Measurements from ENCODE around the gene STK16.

STK16 gene

DNA sequence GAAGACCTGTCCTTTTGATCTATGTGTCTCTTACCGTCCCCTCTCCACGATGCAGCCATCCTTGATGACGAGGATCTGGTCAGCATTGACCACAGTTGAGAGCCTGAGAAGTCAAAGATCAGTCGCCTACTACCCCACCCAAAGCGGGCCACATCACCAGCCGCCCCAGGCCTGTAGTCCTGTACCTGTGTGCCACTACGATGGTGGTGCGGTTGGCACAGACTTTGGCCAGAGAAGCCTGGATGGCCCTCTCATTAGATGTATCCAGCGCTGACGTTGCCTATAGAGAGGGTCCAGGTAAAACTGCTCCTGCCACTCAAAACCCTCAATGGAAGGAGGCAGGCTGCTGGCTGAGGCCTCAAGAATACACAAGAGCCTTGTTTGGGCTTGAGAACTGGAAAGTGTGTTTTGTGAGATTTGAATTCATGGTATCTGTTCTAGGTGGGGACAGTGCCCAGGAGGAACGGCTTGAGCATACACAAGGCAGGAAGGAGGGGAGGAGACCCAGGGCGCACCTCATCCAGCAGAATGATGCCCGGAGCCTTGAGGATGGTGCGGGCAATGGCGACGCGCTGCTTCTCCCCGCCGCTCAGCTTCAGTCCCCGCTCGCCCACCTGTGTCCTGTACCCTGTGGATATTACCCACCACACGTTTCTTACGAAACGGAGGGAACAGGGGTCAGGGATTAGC lies 34.9 kb upstream of the STK16 start:
- H3K4me3 ChIP-seq (ENCODE audit: low read length), result no peak overlapping the region
- DNase-seq (ENCODE audit: low read depth), result no peak
- TF ChIP-seq, protein P1, sequence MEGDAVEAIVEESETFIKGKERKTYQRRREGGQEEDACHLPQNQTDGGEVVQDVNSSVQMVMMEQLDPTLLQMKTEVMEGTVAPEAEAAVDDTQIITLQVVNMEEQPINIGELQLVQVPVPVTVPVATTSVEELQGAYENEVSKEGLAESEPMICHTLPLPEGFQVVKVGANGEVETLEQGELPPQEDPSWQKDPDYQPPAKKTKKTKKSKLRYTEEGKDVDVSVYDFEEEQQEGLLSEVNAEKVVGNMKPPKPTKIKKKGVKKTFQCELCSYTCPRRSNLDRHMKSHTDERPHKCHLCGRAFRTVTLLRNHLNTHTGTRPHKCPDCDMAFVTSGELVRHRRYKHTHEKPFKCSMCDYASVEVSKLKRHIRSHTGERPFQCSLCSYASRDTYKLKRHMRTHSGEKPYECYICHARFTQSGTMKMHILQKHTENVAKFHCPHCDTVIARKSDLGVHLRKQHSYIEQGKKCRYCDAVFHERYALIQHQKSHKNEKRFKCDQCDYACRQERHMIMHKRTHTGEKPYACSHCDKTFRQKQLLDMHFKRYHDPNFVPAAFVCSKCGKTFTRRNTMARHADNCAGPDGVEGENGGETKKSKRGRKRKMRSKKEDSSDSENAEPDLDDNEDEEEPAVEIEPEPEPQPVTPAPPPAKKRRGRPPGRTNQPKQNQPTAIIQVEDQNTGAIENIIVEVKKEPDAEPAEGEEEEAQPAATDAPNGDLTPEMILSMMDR (conservative IDR thresholded peaks at IDR 0.05; ENCODE audit: low read length), result no peak

DNA sequence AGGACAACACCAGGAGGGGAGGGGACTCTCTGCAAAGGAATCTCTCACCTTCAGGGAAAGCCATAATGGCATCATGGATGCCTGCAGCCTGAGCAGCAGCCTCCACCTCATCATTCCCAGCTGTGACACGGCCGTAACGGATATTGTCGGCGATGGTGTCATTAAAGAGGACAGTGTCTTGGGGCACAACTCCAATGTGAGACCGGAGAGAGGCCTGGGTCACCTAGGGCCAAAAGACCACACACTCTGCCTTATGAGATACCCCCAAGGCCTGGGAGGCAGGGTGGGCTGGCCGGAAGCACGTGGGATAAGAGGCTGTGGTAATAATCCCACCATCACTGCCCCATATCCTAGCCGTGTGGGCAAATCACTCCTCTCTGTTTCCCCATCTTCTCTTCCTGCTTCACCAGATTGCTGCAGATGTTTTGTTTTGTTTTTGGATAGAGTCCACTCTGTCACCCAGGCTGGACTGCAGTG lies 34.4 kb upstream of the STK16 start:
- TF ChIP-seq, protein P1 (conservative IDR thresholded peaks at IDR 0.05; ENCODE audit: low read length), result no peak
- no peak overlapping the region for H3K4me3 ChIP-seq (ENCODE audit: low read length)
- no peak for DNase-seq (ENCODE audit: low read depth)

DNA sequence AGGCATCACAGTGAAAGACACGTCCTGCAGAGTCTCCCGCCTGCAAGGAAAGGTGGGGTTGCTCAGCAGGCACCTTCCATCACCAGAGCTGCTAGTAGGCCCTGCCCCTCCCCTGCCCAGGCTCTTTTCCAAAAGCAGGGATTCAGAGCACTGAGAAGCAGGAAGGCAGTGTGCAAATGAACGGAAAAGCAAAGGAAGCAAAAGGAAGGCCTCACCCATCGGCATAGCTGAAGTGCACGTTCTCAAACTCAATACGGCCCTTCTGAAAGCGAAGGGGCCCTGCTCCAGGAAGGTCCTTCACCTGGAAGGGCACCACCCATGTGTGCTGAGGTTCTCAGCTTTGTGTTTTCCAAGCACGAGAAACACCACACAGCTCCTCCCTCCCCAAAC lies 32.3 kb upstream of the STK16 start:
- TF ChIP-seq, protein P1 (conservative IDR thresholded peaks at IDR 0.05; ENCODE audit: low read length), result no peak
- no peak overlapping the region for H3K4me3 ChIP-seq (ENCODE audit: low read length)
- no peak for DNase-seq (ENCODE audit: low read depth)

DNA sequence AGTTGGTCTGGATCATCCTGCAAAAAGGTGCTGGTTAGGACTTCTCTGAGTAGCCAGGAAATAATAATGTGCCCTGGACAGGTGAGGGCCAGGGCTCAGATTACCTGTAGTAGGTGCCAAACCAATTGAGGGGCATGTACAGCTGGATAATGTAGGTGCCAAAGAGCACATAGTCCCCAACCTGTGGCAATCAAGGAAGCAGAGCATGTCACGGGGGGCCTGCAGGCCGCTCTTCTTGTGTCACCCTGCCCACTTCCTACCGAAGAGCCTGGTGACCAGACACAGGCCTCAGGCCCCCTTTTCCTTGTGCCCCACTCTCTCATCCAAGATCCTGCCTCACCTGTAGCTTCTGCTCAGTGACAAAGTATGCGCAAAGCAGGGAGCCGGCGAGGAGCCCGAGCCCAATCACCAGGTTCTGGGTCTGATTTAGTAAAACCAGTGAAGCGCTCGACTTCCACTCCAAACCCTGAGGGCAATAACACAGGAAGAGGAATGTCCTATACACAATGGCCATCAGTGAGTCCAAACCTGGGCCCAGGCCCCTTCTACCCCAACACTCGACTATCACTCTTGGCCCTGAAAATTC lies 31.7 kb upstream of the STK16 start:
- DNase-seq (ENCODE audit: low read depth), result no peak
- no peak overlapping the region for H3K4me3 ChIP-seq (ENCODE audit: low read length)
- TF ChIP-seq, protein P1 (conservative IDR thresholded peaks at IDR 0.05; ENCODE audit: low read length), result no peak

DNA sequence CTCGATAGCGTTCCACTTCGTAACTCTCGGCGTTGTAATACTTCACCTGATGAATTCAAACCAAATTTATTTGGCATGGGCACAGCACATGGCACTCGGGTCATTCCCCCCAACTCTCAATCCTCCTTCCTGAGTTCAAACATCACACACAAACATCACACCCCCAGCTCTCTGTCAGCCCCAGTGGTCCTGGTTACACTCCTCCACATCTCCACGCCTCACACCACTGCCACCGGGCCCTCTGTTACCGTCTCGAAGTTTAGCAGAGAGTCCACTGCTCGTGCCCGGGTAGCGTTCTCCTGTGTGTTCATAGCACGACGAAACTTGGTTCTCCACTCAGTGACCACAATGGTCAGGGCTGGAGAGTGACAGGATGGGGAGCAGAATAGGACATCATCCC lies 31.1 kb upstream of the STK16 start:
- TF ChIP-seq, protein P1 (conservative IDR thresholded peaks at IDR 0.05; ENCODE audit: low read length), result no peak
- H3K4me3 ChIP-seq (ENCODE audit: low read length), result no peak overlapping the region
- no peak for DNase-seq (ENCODE audit: low read depth)

DNA sequence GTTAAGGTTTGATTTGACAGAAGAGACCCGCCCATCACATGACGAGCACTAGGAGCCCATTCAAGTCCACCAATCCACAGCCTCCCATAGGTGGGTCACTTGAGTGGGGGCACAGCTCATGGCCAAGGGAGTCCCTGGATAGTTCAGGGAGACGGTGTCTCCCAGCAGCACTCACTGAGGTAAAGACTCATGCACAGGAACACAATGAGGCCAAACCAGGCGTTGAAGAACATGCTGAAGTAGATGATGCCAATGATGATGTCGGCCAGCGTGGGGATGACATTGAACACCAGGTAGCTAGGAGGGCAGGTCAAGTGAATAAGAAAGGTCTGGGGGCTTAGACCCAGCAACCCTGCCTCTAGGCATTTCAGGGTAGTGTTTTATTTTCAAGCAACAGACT lies 30.5 kb upstream of the STK16 start:
- no peak for DNase-seq (ENCODE audit: low read depth)
- TF ChIP-seq, protein P1 (conservative IDR thresholded peaks at IDR 0.05; ENCODE audit: low read length), result no peak
- H3K4me3 ChIP-seq (ENCODE audit: low read length), result no peak overlapping the region
